ENCODE results near the gene CLEC1B. TPM values are rescaled to one million over a fixed set of nuclear protein-coding genes. Genes with fewer than 3 reads are reported as not detected.

CLEC1B gene
- total and polyA plus RNA-seq, 2 of the 4 experiments (the other 2 are of a cell fraction): not detected

DNA sequence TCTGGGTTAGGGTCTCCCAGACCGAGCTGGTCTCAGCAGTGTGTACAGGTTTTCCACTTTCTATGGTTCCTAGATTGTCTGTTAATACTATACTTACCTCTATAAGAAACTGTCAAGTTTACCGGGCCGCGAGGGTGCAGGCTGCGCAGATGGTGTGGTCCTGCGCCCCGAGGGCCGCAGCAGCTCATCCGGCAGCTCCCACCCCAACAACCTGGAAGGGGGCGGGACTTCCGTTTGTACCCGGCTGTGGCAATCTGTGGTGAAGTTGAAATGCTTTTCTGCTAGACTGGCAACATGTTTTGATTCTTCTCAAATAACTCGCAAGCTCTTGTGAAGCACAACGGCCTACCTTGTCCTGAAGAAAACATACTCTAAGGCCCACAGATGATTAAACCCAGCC is 31.5 kb upstream of the CLEC1B start, which contains the start of gene CLEC9A:
TSS of gene CLEC9A (plus strand) at position 237 of the 400 bp plus-strand sequence. CDS start 22,006 bp downstream, outside the sequence.
- no peak for TF ChIP-seq SMC3 (IDR thresholded peaks at IDR 0.05; ENCODE audit: low read depth, low read length)
- no peak for TF ChIP-seq BHLHE40 (IDR thresholded peaks at IDR 0.05; ENCODE audit: low read depth, low read length)
- no peak for TF ChIP-seq RAD21 (IDR thresholded peaks at IDR 0.05; ENCODE audit: low read length)
- no peak for TF ChIP-seq POLR2A (IDR thresholded peaks at IDR 0.05; ENCODE audit: low read depth, low read length)
- TF ChIP-seq CEBPB (IDR thresholded peaks at IDR 0.05; ENCODE audit: low read depth, low read length): no peak
- TF ChIP-seq RCOR1 (IDR thresholded peaks at IDR 0.05; ENCODE audit: insufficient replicate concordance, low read length): no peak
- no peak for TF ChIP-seq MAZ (IDR thresholded peaks at IDR 0.05; ENCODE audit: borderline replicate concordance, low read depth, low read length)
- TF ChIP-seq MXI1 (IDR thresholded peaks at IDR 0.05; ENCODE audit: borderline replicate concordance, low read depth, low read length): no peak
- TF ChIP-seq FOS (IDR thresholded peaks at IDR 0.05; ENCODE audit: low read depth, low read length): no peak
- no peak for TF ChIP-seq MAFK (IDR thresholded peaks at IDR 0.05; ENCODE audit: low read depth, low read length)
- TF ChIP-seq, protein P1, sequence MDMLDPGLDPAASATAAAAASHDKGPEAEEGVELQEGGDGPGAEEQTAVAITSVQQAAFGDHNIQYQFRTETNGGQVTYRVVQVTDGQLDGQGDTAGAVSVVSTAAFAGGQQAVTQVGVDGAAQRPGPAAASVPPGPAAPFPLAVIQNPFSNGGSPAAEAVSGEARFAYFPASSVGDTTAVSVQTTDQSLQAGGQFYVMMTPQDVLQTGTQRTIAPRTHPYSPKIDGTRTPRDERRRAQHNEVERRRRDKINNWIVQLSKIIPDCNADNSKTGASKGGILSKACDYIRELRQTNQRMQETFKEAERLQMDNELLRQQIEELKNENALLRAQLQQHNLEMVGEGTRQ (IDR thresholded peaks at IDR 0.05; ENCODE audit: low read depth, low read length): no peak
- ChIA-PET POLR2A (ENCODE audit: unreplicated experiment) (no interaction called here), CTCF (interaction anchor here (1.1 to 1.5 kb wide), 2 partner anchors 21 to 233 kb away, joined by 3 to 4 read pairs; no protein-coding TSS in a partner anchor)
- Histone ChIP-seq H2BK120ac (ENCODE audit: low read depth, low read length) (peak within 1 kb of the TSS; percentile 94), H2AFZ (replicated peaks; ENCODE audit: low read length, poor library complexity) (peak within 1 kb of the TSS; percentile 17), H2BK15ac (ENCODE audit: low read depth, low read length) (peak within 1 kb of the TSS; percentile 78), H3K79me1 (ENCODE audit: low read depth in 1 of 2, low read length in 2 of 2) (no peaks in the 10 kb centered on the region), H2BK20ac (ENCODE audit: low read depth, low read length) (peak within 1 kb of the TSS; percentile 90), H3K4ac (ENCODE audit: low read depth, low read length) (peak within 1 kb of the TSS; percentile 95), H3K36me3 (ENCODE audit: control insufficient read depth, insufficient read depth, low read length) (no peaks in the 10 kb centered on the region), H3K9ac (ENCODE audit: low read depth, low read length) (no peak within 1 kb of the TSS), H4K8ac (ENCODE audit: low read depth in 2 of 2, low read length in 2 of 2) (peak within 1 kb of the TSS; percentile 72 to 84), H3K27me3 (ENCODE audit: control insufficient read depth, insufficient read depth, low read length) (no peaks in the 10 kb centered on the region), H3K4me2 (ENCODE audit: low read depth, low read length) (peak within 1 kb of the TSS; percentile 8; the same call in 1 of the 2 replicates), H3K56ac (ENCODE audit: extremely low read depth, insufficient read depth, low read length) (peak within 1 kb of the TSS; percentile 74), H2AK9ac (replicated peaks; ENCODE audit: low read depth, low read length, poor library complexity) (no peak within 1 kb of the TSS), H3K9me1 (ENCODE audit: insufficient read depth, low read length) (0 out of 2 replicates have a peak, but pooled peaks cover 7% of the 10 kb centered on the region), H3K18ac (ENCODE audit: low read depth, low read length) (peak within 1 kb of the TSS; percentile 94; the same call in 1 of the 2 replicates), H3K9me3 (ENCODE audit: control insufficient read depth, insufficient read depth, low read length) (no peaks in the 10 kb centered on the region), H4K20me1 (ENCODE audit: insufficient read depth, low read length) (no peaks in the 10 kb centered on the region), H3K4me1 (ENCODE audit: control insufficient read depth, insufficient read depth, low read length) (no peaks in the 10 kb centered on the region; the same call in 1 of the 2 replicates), H3K23ac (ENCODE audit: low read depth, low read length) (peak within 1 kb of the TSS; percentile 46), H3K14ac (replicated peaks; ENCODE audit: low read depth, low read length) (peak within 1 kb of the TSS; percentile 58), H3K27ac (ENCODE audit: insufficient read depth, low read length) (peak within 1 kb of the TSS; percentile 55), H2BK5ac (ENCODE audit: low read depth, low read length, poor library complexity, severe bottlenecking) (peak within 1 kb of the TSS; percentile 86), H4K5ac (ENCODE audit: low read depth, low read length) (peak within 1 kb of the TSS; percentile 73; the same call in 1 of the 2 replicates), H3K4me3 (ENCODE audit: insufficient read depth, low read depth, low read length) (no peak within 1 kb of the TSS), H4K91ac (ENCODE audit: insufficient read depth, low read depth, low read length) (peak within 1 kb of the TSS; percentile 85), H2AK5ac (ENCODE audit: low read depth, low read length) (peak within 1 kb of the TSS; percentile 95)
- no TSS peak for BruUV-seq (replicated peaks)
- intact Hi-C loops (cut with micrococcal nuclease): loop anchor here (5.0 kb wide), 1 partner anchor 278 kb away; no protein-coding TSS in a partner anchor
- dilution Hi-C loops (cut with HindIII; ENCODE audit: low sequenced_read_pairs, unreplicated experiment): no loop called here
- in situ Hi-C loops (cut with MboI; ENCODE audit: low sequenced_read_pairs): no loop called here
- WGBS, 2 experiments (ENCODE audit: extremely low coverage in 2 of 2, insufficient read length in 1 of 2): no CpG with 5 or more reads among the region's 14 CpGs
- ATAC-seq (ENCODE audit: low read depth) (no peak), DNase-seq (no peak)
